Choroid plexus epithelial cell (primary cell): ENCODE data around the gene ZNF202.

Experiments
- DNase-seq: peaks from one replicate; pipeline ENCODE4 v3.0.0-alpha.2; 2010; ENCODE audit warnings: low read depth
- H3K4me3 ChIP-seq: 2 replicates; pipeline ENCODE4 v1.5.1; 2011; ENCODE audit warnings: low read depth, mild to moderate bottlenecking, control low read depth, low read length, moderate library complexity
- TF ChIP-seq, protein P1 (sequence below): conservative IDR thresholded peaks from 2 replicates; pipeline ENCODE4 v1.5.1; 2011; ENCODE audit warnings: low read depth, mild to moderate bottlenecking, control low read depth, inconsistent platforms, low read length, moderate library complexity

ZNF202 gene

DNA sequence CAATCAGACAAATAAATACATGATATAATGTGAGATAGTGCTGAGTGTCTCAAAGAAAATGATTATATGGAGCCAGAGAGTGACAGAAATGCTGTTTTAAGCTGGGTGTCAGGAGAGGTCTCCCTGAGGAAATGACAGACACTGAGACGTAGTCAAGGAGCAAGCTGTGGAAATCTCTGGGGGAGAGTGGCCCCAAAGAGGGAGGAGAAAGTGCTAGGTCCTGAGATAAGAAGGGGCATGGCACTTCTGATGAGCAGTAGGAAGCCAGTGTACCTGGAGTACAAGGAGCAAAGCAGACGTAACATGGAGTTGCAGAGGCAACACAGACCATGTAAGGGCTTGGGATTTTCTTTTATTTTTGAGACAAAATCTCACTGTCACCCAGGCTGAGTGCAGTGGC lies 38.8 kb downstream of the ZNF202 start:
- DNase-seq: no peak
- TF ChIP-seq, protein P1, sequence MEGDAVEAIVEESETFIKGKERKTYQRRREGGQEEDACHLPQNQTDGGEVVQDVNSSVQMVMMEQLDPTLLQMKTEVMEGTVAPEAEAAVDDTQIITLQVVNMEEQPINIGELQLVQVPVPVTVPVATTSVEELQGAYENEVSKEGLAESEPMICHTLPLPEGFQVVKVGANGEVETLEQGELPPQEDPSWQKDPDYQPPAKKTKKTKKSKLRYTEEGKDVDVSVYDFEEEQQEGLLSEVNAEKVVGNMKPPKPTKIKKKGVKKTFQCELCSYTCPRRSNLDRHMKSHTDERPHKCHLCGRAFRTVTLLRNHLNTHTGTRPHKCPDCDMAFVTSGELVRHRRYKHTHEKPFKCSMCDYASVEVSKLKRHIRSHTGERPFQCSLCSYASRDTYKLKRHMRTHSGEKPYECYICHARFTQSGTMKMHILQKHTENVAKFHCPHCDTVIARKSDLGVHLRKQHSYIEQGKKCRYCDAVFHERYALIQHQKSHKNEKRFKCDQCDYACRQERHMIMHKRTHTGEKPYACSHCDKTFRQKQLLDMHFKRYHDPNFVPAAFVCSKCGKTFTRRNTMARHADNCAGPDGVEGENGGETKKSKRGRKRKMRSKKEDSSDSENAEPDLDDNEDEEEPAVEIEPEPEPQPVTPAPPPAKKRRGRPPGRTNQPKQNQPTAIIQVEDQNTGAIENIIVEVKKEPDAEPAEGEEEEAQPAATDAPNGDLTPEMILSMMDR: no peak

DNA sequence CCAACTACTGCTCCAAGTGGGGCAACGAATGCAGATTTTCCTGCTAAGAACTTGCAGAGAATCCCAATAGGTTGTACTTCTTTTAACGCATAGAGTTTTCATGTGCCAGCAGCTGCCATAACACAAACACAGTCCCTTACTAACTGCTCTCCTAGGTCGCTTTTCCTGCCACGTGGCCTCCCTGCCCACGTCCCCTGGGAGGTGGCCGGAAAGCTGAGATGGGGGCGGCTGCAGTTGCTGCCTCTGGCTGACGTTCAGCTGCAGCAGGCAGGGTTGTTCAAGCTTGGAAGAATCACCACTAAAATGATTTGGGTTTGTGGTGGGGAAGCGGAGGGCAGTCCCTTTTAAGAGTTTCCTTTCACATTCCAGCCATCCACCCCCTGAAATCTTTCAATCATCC lies 39.3 kb downstream of the ZNF202 start:
- H3K4me3 ChIP-seq: no peak overlapping the region
- no peak for DNase-seq
- TF ChIP-seq, protein P1: no peak

More for the DNA sequence above, 38.8 kb downstream of the ZNF202 start:
- no peak overlapping the region for H3K4me3 ChIP-seq

DNA sequence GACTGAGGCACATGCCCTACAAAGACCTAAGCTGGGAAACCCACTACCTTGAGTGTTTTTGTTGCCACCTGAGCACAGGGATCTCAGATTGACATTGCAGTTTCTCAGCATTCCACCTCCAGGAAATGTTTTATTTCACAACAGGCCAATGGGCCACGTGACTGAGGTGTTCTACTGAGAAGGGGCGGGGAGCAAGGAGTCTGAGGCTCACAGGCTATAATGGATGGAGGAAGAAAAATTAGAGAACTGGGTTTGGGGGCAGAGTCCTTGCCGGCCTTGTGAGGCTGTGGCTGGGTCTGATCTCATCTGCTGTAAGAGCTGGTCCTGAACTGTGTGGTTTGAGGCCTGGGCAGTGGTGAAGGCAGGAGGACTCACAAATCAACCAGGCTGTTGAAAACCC lies 40.7 kb downstream of the ZNF202 start:
- DNase-seq: no peak
- TF ChIP-seq, protein P1: no peak
- no peak overlapping the region for H3K4me3 ChIP-seq

DNA sequence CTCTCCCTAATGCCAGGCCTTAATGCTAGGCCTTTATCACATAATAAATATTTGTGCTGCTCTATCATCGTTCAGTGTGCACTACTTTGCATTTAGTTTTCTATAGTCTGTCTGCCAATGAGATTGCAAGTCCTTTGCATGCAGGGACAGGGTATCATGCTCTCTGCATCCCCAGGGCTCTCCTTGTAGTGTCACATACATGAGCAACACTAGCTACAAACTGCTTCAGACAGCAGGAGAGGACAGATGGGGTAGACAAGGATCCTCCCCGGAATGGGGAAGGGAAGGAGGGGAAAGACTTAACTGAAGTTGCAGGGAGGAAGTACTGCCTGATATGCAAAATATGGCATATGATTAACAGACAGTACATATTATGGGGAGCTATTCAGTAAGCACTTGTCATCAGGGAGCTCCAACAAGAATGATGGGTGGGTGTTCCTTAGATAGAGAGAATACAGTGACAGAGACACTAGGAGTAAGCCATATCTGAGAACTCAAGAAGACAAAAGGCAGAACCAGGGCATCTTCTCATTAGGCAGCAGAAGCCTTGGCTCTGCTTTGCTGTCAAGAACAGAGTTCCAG lies 42.8 kb downstream of the ZNF202 start:
- no peak overlapping the region for H3K4me3 ChIP-seq
- TF ChIP-seq, protein P1: no peak
- DNase-seq: no peak

DNA sequence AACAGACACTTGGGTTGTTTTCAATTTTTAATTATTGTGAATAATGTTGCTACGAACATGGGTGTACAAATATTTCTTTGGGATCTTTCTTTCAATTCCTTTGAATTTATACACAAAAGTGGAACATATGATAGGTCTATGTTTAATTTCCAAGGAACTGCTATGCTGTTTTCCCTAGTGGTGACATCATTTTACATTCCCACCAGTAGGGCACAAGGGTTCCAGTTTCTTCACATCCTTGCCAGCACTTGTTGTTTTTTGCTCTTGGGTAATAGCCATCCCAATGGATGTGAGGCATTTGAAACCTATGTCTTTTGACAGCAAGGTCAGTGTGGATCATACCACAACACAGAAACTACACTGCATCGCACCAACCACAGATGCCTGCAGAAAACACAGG lies 45.3 kb downstream of the ZNF202 start:
- TF ChIP-seq, protein P1: no peak
- H3K4me3 ChIP-seq: no peak overlapping the region
- DNase-seq: no peak

DNA sequence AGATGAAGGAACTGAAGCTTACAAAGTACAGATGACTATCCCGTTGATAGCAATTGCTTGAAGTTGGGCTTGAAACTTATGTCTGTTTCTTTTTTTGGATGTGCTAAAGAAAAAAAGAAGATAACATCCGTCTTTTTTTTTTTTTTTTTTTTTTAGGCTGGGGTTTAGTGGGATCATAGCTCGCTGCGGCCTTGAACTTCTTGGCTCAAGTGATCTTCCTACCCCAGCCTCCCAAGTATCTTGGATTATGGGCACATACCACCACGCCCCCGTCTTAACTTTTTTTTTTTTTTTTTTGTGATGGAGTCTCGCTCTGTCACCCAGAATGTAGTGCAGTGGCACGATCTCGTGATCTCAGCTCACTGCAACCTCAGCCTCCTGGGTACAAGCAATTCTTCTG lies 46.2 kb downstream of the ZNF202 start:
- H3K4me3 ChIP-seq: no peak overlapping the region

DNA sequence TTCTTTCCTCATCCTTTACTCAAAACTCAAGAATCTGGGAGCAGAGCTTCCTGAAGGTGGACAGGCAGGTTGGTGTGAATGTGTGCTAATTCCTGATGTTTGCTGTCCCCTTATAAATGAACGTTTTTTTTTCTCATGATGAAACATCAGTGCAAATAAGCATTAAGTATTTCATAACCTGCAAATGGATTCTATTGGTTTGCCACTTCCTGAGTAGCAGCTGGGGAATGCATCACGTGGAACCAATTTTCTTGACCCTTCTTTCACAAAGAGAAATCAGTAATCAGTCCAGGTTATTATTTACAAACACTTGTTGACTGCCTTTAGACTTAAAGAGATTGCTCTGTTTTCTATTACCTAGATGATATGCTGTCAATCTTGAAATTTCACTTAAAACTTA lies 46.9 kb downstream of the ZNF202 start:
- TF ChIP-seq, protein P1: no peak
- no peak overlapping the region for H3K4me3 ChIP-seq
- DNase-seq: no peak

More for the DNA sequence above, 46.2 kb downstream of the ZNF202 start:
- DNase-seq: no peak
- TF ChIP-seq, protein P1: no peak
